B cell (primary cell): ENCODE results near the gene NDUFS6.

Experiments
- CTCF ChIP-seq: fragments of 200-600 bp; IDR thresholded peaks from one replicate; pipeline ENCODE4 v1.8.0; 2022; ENCODE audit warnings: antibody characterized with exemption, mild to moderate bottlenecking
- EZH2 ChIP-seq: IDR thresholded peaks from 2 replicates; pipeline ENCODE4 v1.6.1; 2012; ENCODE audit warnings: borderline replicate concordance, low read depth, mild to moderate bottlenecking, moderate library complexity, low read length; ENCODE audit not compliant: insufficient read depth, poor library complexity, severe bottlenecking

- no peak for TF ChIP-seq CTCF
- no peak for TF ChIP-seq EZH2
Observed at GRCh38 chr5:1751864-1752822, 49.1 kb upstream of the NDUFS6 start.
